B cell (primary cell): ENCODE measurements around the gene SUMO3.

Experiments
- EZH2 ChIP-seq: IDR thresholded peaks from 2 replicates; pipeline ENCODE4 v1.6.1; 2012; ENCODE audit warnings: borderline replicate concordance, low read depth, mild to moderate bottlenecking, moderate library complexity, low read length; ENCODE audit not compliant: insufficient read depth, poor library complexity, severe bottlenecking
- TF ChIP-seq, protein P1 (sequence below): fragments of 200-600 bp; IDR thresholded peaks from one replicate; pipeline ENCODE4 v1.8.0; 2022; ENCODE audit warnings: antibody characterized with exemption, mild to moderate bottlenecking

- TF ChIP-seq, protein P1, sequence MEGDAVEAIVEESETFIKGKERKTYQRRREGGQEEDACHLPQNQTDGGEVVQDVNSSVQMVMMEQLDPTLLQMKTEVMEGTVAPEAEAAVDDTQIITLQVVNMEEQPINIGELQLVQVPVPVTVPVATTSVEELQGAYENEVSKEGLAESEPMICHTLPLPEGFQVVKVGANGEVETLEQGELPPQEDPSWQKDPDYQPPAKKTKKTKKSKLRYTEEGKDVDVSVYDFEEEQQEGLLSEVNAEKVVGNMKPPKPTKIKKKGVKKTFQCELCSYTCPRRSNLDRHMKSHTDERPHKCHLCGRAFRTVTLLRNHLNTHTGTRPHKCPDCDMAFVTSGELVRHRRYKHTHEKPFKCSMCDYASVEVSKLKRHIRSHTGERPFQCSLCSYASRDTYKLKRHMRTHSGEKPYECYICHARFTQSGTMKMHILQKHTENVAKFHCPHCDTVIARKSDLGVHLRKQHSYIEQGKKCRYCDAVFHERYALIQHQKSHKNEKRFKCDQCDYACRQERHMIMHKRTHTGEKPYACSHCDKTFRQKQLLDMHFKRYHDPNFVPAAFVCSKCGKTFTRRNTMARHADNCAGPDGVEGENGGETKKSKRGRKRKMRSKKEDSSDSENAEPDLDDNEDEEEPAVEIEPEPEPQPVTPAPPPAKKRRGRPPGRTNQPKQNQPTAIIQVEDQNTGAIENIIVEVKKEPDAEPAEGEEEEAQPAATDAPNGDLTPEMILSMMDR, result no peak
- TF ChIP-seq EZH2, result no peak
Measured at GRCh38 chr21:44858291-44858690, 40.4 kb upstream of the SUMO3 start.
